NCI-H2196 (cell line): ENCODE measurements around the gene WFDC12.

Experiments used
- DNase-seq: peaks from one replicate; lab custom pipeline; 2025; ENCODE audit not compliant: unreplicated experiment; lab: John Stamatoyannopoulos, UW

The WFDC12 gene

GRCh38 chr20:45092898-45093297 is 31.4 kb downstream of the WFDC12 start:
- DNase-seq = no peak

GRCh38 chr20:45091366-45091765 is 32.9 kb downstream of the WFDC12 start:
- no peak for DNase-seq

GRCh38 chr20:45090481-45090880 is 33.8 kb downstream of the WFDC12 start:
- no peak for DNase-seq

GRCh38 chr20:45088247-45088646 is 36.0 kb downstream of the WFDC12 start:
- no peak for DNase-seq

- no peak for DNase-seq
Observed at GRCh38 chr20:45087814-45088213, 36.5 kb downstream of the WFDC12 start.

GRCh38 chr20:45087097-45087790 is 37.0 kb downstream of the WFDC12 start:
- no peak for DNase-seq

- DNase-seq = no peak
Observed at GRCh38 chr20:45085867-45086266, 38.4 kb downstream of the WFDC12 start.

- no peak for DNase-seq
Observed at GRCh38 chr20:45085289-45085688, 39.0 kb downstream of the WFDC12 start.

- no peak for DNase-seq
Observed at GRCh38 chr20:45083127-45083526, 41.1 kb downstream of the WFDC12 start.

- DNase-seq = no peak
Observed at GRCh38 chr20:45082468-45082867, 41.8 kb downstream of the WFDC12 start.

- DNase-seq = no peak
Observed at GRCh38 chr20:45080867-45081624, 43.2 kb downstream of the WFDC12 start.

GRCh38 chr20:45077559-45077958 is 46.7 kb downstream of the WFDC12 start:
- no peak for DNase-seq
